ENCODE measurements around the gene TMEM52.
A peak's percentile ranks its signal among the peaks of the same experiment; 100 is the strongest.

TMEM52 gene

DNA sequence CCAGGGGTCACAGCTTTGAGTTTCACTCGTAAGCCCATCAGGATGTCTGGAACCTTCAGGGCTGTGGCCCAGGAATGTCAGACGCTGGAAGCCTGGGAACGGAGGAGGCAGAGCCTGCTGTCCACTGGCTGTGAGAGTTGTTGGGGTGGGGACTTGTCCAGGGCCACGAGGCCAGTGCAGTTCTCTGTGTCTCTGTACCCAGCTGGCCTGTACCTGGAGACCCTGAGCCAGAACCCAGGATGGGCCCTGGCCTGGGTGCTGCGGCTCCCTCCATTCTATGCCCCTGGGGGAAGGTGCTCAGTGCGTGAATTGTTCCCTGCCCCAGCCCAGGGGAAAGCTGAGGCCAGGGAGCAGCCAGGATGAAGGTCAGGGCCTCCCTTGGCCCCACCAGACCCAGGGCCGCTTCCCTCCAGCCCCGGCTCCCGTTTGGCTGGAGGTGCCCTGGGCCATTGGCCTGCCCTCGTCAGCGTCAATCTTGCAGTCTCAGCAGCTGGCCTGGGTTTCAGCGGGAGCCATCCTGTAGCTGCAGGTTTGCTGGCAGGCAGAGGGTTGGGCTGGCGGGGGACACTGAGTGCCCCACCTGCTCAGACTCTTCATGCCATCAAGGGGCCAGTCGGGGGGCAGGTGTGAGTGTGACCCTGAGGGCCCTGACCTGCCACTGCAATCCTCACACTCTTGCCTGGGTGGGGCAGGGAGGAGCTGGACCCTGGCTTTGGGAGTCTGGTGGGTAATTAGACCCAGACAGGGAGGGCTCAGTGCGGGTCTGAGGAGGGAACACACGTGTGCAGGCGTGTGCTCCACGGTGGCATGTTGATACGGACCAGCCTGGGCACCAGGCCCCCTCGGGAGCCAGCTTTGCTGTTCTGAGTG lies 4.7 kb downstream of the TMEM52 start:
- no peak for DNase-seq

DNA sequence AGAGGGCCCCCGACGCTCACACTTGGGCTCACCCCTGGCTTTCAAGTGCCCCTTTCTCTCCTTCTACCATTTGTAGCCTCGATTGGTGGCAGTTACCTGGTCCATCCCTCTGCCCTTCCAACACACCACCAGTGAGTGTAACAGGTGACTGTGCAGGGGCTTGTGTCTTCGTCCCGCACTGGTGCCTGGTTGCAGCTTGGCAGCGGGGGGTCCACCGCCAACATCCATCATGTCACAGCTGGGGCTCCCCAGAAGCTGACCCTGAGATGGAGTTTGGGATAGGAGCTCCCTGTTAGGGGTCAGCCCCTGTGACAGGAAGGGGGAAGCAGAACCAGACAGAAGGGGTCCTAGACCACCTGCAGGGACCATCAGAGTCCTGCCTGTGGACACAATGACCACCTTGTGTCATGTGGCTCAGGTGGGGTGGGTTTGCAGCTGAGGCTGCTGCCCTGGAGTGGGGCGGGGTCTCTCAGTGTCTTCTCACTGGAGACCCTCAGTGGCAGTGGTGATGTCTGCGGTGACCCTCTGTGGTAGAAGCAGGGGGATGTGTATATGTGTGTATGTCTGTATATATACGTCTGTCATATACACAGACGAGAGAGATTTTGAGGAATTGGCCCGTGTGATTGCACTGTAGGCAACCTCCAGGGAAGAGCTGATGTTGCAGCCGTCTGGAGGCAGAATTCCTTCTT lies 7.6 kb downstream of the TMEM52 start:
- no peak for DNase-seq

DNA sequence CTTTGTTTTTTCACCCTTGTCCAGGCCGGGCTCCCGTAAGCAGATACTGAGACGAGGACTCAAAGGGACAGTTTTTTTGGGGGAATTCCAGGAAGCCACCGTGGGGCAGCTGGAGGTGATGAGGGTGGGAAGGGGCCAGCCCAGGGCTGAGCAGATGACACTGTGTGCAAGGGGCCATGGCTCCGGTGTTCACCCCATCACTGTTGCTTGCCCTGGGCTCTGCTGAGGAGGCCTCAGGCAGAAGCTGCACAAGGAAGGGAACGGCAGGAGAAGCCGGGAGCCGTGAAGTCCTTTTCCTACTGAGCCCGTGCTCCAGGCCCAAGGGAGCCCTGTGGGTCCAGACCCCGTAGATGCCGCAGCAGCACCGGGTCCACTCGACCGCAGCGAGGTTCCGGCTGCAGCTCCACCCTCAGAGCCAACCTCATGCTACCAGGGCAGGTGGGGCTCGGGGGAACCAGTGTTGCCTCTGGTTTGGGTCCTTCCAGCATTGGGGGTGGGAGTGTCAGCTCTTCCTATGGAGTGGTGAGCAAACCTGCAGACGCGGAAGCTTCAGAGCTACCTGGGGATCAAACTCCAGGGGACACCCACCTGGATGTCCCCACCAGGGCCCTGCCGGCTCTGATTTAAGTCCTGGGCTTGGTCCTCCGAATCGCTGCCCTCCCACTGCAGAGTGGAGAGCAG lies 8.3 kb downstream of the TMEM52 start:
- no peak for DNase-seq

DNA sequence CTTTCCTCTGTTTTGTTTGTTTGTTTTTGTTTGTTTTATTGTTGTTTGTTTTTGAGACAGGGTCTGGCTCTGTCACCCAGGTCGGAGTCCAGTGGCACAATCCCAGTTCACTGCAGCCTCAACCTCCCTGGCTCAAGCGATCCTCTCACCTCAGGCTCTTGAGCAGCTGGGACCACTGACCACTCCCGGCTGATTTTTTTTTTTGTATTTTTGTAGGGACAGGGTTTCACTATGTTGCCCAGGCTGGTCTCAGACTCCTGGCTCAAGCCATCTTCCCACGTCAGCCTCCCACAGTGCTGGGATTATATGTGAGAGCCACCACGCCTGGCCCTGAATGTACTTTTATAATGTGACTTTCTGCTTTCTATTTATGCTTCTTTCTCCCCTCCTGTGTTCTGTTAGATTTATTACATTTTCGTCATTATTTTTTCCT lies 9.0 kb downstream of the TMEM52 start:
- no peak for DNase-seq

DNA sequence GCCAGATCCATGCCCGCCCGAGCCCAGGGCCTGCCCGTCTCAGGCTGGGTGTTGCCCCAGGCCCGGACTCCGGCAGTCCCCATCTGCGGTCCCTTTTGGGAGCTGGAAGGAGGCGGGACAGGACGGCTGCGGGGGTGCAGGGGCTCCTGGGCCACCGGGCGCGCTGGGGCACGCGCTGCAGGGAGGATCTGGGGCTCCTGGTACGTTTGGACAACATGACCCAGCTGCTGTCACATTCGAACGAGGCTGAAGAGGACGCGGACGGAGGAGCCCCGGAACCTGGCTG lies 10.6 kb downstream of the TMEM52 start:
- no peak for DNase-seq

DNA sequence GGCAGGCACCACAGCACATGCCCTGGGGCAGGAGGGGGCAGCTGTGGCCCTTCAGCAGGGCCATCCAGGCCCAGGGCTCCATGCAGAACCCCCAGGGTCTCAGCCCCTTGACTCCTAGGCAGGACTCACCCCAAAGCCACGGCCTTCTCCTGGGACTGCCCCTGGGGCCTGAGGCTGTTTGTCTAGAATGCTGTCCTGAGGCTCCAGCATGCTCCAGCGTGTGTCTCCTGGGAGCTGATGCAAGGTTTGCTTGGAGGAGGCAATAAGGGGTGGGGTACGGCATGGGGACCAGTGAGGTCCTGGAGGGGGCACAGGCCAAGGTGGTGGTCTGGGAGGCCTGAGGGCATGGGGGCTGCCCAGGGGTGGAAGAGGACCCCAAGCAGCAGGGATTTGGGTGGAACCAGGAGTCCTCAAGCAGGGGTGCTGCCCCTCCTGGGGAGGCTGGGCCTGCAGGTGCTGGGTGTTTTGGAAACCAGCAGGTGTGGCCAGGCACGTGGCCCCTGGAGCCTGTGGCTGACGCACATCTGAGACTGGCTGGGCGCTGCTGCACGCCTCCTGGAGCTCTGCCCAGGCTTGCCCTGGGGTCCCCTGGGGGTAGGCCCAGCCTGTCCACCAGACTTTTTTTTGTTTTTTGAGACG lies 11.9 kb downstream of the TMEM52 start:
- no peak for DNase-seq

DNA sequence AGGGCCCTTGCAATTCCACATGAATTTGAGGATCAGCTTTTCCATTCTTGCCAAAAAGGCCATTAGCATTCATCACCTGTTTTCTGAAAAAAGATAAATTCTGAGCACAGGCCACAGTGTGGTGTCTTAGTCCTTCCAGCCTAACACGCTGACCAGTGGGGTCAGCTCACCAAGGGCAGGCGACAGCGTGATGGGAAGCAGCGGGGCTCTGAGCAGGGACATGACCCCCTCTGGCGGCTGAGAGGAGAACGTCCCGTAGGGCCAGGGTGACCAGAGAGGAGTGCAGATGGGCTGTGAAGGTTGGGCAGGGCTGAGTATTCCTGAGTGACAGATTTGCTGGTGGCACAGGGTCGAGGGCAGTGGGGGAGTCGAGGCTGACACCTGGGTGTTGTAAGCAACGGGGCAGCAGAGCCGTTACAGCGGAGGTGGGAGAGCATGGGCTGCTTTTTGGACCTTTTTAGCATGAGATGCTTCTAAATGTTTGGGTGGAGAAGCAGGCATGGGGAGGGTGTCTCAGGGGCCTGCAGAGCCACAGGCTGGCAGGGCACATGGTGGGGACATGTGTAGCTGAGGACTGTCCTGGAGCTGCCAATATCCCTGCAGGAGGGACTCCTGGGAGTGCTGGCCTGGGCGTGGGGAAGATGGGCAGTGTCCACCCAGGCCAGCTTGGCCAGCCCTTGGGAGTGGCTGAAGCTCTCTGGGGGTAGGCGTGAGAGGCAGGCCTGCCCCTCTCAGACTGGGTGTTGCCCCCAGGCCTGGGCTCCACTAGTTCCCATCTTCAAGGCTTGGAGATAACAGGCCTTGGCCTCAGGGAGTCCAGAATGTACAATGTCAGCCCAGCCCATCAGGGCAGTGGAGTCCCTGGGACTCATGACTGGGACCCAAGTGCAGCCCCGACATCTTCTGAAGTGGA lies 12.6 kb downstream of the TMEM52 start:
- DNase-seq, result peak; percentile 69

DNA sequence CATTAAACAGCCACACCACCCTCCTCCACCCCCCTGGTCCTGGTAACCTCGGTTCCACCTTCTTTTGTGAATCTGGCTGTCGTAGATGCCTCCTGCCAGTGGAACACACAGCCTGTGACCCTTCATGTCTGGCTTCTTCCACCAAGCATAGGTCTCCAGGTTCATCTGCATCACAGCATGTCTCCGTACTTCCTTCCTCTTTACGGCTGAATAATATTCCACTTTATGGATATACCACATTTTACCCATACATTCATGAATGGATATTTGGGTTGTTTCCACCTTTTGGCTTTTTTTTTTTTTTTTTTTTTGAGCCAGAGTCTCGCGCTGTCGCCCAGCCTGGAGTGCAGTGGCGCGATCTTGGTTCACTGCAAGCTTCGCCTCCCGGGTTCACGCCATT lies 15.9 kb downstream of the TMEM52 start:
- DNase-seq, result no peak

DNA sequence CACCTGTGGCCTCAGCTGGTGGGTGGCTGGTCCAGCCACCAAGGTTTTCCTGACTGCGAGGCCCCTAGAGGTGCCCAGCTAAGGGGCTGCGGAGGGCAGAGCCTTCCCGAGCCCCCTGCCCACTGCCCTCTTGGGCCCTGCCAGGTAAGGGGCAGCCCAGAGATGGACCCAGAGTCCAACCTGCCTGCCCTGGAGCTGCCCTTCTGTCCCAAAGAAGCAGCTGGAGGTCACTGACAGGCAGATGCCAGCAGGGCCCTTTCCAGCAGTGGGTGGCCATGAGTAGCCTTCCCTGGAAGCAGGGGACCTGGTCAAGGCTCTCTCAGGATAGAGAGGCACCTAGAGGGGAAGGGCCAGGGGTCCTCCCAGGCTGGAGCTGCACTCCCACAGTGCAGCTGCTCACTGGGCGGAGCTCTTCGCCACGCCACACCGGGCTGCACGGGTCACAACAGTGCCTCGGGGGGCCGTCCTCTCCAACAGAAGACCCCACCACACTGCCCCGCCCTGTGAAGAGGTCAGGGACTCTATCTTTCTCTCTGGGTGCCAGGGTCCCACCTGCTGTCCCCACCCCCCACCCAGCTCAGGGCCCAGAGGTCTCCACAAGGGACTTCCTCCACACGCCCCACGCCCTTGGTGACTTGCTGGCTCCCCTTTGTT lies 17.3 kb downstream of the TMEM52 start:
- DNase-seq, result no peak

DNA sequence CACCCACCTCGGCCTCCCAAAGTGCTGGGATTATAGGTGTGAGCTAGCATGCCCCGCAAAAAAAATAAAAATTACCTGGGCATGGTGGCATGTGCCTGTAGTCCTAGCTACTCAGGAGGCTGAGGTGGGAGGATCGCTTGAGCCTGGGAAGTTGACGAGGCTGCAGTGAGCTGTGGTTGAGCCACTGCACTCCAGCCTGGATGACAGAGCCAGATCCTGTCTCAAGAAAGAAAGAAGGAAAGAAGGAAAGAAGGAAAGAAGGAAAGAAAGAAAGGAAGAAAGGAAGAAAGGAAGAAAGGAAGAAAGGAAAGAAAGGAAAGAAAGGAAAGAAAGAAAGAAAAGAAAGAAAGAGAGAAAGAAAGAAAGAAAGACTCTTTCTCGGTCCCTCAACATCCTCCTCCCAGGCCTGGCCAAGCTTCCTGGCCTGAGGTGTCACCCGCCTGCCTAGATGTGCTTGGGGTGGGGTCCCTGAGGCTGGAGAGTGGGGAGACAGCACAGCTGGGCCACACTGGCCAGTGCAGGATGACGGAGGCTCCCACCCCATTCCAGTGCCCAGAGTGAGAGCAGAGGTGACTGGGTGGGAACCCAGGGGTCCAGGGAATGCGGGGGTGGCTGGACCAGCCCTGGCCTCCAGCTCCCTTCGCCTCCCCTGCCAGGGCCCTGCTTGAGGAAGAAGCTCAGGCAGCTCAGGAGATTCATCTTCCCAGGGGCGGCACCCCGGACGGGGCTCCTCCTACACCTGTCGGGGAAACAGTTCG lies 18.0 kb downstream of the TMEM52 start:
- no peak for DNase-seq

DNA sequence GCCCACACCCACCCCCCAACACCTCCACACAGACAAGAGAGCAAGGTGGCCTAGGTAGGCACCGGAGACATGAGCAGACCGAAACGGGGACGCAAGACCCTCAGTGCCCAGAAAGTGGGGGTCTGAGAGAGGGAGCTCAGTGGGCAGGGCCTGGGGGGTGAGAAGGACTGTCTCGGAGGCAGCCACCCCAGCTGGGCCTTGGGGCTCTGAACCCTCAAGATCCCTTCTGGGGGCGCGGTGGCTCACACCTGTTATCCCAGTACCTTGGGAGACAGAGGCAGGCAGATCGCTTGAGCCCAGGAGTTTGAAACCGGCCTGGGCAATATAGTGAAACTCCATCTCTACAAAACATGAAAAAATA lies 19.1 kb downstream of the TMEM52 start:
- no peak for DNase-seq

DNA sequence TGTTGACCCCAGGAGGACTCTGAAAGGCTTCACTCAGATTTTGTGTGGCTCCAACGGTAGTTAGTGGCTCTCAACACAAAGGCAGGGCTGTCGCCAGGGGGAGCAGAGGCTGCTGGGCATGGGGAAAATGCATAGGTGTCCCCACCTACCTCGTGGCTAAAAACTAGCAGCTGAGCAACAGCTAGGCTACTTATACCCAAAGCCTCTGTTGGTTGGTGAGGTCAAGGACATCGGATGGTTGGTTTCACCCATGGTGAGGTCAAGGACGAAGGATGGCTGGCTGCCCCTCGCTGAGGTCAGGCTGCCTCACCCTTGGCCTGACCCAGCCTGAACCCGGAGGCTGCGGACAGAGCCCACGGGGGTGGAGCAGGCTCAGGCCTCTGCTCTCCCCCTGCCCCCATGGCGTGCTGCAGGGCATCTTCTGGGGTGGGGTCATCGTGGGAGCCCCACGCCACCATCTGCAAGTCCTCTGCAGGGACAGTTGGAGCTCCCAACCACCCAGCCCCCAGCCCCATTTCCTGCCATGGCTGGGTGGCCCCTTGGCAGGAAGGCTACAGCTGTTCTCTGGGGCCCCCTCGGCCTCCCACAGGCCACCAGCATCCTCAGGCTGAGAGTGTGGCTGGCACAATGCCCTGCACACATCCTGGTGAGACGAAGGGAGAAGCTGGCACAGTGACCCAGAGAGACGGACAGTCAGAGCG lies 19.7 kb downstream of the TMEM52 start:
- no peak for DNase-seq

DNA sequence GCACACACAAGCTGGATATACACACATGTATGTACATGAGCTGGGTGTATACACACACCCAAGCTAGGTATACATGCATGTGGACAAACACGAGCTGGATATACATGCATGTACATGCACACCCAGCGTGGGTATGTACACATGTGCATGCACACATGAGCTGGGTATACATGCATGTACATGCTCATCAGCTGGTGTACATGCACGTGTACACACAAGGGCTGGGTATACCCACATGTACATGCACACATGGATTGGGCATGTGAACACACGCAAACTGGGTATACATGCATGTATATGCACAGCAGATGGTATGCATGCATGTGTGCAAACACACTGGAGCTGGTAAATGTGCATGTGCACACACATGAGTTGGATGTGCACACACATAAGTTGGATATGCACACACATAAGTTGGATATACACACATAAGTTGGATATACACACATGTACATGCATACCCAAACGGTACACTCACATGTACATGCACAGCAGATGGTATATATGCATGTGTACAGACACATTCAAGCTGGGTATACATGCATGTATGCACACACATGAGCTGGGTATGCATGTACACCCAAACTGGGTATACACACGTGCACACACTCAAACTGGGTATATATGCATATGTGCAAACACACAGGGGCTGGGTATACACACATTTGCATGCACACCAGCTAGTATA lies 20.7 kb downstream of the TMEM52 start:
- no peak for DNase-seq

DNA sequence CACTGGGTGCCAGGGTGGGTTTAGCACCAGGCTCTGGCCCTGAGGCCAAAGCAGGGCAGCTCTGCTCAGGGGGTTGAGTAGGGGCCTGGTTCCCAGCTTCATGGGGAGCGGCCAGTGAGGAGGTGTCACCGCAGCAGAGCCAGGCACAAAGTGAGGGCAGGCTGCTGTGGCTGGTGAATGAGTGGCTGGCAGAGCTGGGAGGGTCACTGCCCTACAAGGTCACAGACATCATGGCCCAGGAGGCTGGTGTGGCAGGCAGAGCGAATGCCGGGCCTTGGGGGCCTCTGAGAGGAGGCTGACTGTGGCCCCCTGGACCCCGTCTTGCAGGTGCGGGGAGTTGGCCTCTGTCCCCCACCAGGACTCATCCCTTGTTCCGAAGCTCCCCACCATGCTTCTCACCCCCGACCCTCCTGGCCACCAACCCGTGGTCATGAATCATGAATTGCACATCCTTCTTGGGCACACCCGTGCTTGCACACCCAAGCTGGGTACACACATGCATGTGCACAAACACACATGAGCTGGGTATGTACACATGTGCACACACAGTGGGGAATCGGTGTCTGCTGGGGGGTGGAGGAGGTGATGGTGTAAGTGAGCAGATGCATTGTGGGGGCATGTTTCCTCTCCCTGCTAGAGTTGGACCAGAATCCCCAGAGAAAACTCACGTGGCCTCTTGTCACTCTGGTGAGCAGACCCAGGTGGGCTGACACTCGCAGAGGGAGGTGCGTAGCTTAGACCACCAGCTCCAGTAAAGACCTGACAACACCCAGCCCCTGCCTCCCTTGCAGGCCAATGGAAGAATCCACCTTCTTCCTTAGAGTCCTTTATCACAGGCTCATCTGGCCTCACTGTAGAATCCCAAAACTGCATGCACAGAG lies 23.4 kb downstream of the TMEM52 start:
- no peak for DNase-seq

DNA sequence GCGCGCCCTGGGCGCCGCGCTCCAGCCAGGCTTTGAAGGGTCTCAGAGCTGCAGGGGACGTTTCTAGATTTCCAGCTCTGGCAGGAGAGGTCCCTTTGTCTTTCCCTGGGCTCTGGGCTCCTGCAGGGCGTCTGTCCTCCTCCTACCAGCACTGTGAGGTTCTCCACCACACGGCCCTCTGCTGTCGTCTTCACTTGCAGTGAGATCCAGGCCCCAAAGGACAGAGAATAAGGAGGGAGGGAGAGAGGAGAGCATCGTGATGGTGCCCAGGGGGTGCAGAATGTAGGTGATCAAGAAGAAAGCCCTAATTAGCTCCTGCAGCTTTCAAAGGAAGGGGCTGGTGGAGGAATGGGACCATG lies 24.0 kb downstream of the TMEM52 start:
- DNase-seq, result no peak

DNA sequence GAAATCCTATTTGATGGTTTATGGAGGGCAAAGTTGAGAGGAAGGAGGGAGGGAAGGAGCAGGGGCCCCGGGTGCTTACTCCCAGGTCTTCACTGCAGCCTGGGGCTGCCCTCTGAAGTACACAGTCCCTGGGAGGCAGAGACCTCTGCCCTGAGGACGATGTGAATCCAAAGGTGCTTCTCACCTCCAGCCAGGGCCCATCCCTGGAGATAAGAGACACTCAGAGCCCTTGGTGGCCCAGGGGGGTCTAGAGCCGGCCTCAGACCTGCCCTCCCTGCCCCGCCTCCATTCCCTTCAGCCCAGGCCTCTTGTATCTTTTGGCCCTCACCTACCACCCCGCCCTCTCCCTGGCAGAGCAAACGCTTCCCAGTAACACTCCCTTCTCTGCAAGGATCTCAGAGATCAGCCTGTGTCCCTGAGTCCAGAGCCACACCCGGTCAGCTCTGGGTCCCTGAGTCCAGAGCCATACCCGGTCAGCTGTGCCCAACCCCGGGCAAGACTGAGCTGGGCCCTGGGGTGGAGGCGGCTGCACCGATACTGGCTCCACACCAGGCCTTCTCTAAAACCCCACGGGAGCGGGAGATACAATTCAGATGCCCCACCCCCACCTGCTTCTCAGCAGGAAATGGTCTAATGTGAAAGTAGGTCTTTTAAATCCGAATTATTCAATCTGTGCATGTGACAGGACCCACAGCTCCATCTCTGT lies 24.6 kb downstream of the TMEM52 start:
- DNase-seq, result no peak

DNA sequence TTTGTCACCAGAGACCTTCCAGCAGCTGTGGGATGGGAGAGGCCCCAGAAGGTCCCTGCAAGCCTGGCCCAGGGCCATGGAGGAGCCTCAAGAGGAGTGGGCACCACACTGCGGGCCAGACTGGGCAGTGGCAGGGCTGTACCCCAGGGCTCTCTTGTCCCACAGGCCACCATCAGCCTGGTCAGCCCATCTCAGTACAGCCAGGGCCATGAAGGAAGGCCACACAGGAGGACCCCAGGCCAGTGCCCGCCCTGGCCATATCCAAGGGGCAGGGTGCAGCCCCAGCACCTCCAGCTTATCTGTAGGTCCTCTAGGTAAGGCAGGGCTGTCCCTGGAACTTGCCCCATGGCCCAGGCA lies 25.1 kb downstream of the TMEM52 start:
- DNase-seq, result no peak

DNA sequence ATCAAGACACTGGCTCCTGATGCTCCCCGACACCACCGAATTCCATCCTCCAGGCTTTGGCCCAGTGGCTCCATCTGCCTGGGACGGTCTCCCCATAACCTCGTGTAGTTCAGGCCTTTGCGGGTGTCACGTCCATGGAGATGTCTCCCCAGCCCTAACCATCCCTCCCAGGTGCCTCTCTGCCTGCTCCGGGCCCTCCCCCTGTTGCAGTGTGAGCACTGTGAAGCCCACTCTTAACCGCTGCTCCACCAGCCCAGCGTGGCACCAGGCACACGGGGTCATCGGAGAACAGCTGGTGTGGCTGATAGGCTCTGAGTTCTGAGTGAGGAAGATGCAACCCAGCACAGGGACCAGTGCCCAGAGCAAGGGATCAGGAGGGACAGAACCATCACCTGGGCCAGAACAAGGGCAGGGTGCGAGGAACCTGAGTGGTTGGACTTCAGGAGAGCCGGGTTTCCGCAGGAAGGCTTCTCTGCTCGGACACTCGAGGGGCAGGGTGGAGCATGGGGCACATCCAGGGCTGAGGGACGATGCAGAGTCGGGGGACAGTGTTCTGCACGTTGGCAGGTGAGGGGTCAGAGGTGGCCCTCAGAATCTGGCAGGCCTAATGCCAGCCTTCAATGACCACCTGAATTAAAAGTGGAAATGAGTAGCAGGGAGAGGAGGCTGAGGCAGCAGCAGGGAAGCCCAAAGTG lies 25.6 kb downstream of the TMEM52 start:
- DNase-seq, result no peak
